GM21390 (cell line): ENCODE data around the gene PDCD4.

Experiments used
- ATAC-seq: cut with Tn5 transposase; IDR thresholded peaks from one replicate; pipeline ENCODE4 v1.9.1; 2021; ENCODE audit not compliant: unreplicated experiment

PDCD4 gene

GRCh38 chr10:110871298-110872084 lies at the start of gene PDCD4:
Gene PDCD4 (plus strand): TSS chr10:110871928. CDS start chr10:110876028, 4,100 bp downstream.
- ATAC-seq: peak; percentile 70

DNA sequence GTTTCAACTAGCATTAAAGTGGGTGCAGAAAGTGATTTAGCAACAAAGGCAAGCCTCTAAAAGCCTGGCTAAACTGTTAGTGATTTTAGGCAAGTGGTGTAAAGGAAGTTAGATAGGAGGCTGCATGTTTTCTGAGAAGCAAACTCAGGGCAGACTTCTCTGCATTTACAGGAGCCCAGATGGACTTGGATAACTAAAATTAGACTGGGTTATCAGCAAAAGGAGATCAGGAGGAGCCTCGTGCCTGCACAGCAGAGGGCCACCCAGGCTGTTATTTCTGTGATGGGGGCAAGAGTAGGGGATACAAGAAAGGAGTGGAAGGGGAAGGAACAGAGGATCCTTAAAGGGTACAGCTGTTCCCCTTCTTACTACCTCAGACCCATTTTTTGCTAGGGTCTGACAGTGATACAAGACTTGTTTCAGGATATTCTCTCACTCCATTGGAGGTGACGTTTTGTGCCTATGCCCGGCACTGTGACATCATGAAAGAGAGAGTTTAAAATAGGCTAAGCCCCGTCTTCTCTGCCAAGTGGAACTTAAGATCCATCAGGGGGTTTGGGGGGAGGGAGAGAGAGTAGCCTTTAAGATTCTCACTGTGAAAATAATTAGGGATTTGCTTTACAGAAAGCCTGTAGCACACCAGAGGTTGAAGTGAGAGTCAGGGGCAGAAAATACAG lies 49.6 kb upstream of the PDCD4 start:
- ATAC-seq: no peak

DNA sequence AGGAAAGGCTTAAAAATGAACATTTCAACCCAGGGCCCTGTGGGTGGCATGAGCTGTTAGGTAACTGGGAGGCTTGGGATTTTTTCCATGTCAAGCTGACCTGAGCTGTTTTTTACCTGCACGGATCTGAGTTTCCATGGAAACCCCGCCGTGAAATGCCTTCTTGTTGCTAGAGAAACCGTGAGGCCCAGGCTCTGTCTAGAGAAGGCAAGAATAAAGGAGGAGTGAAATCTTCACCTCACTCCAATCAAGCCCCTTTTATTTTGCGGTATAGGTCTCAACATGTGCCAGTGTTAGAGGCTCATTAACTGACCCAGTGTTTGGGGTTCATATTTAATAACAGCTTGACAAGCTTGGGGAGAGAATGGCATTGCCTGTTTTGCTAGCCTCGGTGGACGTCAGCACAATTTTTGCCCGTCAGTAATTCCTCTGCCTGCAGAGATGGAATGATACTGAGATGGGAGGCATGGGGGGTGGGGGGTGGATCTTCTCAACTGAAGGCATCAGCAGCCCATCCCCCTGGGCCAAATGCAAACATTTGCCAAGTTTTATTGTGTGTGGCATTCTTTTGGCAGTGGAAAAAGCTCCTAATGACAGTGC lies 48.9 kb upstream of the PDCD4 start:
- ATAC-seq: no peak

GRCh38 chr10:110824152-110824441 lies 47.6 kb upstream of the PDCD4 start:
- ATAC-seq: no peak

- ATAC-seq: no peak
Measured at GRCh38 chr10:110824660-110825059, 47.1 kb upstream of the PDCD4 start.

DNA sequence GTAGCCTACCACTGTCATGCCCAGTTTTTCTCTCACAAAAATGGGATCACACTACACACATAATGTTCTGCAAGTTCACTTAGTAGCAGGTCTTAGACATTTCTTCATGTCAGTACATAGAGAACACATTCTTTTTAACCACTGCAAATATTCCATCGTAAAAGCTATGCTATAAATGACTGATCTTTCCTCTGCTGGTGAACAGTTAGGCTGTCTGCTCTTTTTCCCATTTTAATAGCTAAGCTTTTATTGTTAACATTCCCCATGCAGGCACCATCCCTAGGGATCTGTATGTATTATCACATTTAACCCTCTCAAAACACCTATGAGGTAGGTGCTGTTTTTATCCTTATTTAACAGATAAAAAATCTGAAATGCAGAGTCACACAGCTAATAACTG lies 46.2 kb upstream of the PDCD4 start:
- ATAC-seq: no peak

DNA sequence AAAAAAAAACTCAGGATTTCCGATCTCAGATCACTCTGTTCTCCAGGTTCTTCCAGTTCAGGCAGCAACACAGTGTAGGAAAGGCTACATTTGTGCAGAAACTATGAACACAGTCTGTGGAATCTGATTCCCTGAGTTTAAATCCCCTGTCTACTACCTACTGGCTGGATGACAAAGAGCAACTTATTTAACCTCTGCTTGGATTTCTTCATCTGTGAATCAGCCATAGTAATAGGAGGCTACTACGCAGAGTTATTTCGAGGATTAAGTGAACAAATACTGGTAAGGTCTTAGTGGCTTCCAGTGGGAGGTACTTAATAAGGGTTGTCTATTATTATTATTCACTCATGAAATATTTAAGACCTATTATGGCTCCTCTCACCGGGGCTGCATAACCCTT lies 44.3 kb upstream of the PDCD4 start:
- ATAC-seq: no peak

- ATAC-seq: no peak
Measured at GRCh38 chr10:110827875-110828274, 43.9 kb upstream of the PDCD4 start.

DNA sequence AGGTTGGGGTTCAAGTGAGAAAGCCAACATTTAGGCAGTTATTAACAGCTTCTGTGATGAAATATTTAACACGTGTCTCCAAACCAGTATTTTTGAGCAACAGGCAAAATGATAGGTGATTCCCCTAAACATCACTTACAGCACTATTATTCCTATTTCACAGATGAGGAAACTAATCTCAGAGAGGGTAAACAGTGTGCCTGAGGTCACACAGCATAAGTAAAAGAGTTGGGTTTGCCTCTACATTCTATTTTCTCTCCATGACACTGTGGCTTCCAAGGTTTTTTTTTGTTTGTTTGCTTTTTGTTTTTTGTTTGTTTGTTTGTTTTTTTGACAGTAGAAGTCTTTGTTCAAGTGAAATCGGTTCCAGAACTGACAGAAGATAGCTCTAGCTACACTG lies 43.2 kb upstream of the PDCD4 start:
- ATAC-seq: no peak

GRCh38 chr10:110829721-110830410 lies 41.9 kb upstream of the PDCD4 start:
- ATAC-seq: no peak

DNA sequence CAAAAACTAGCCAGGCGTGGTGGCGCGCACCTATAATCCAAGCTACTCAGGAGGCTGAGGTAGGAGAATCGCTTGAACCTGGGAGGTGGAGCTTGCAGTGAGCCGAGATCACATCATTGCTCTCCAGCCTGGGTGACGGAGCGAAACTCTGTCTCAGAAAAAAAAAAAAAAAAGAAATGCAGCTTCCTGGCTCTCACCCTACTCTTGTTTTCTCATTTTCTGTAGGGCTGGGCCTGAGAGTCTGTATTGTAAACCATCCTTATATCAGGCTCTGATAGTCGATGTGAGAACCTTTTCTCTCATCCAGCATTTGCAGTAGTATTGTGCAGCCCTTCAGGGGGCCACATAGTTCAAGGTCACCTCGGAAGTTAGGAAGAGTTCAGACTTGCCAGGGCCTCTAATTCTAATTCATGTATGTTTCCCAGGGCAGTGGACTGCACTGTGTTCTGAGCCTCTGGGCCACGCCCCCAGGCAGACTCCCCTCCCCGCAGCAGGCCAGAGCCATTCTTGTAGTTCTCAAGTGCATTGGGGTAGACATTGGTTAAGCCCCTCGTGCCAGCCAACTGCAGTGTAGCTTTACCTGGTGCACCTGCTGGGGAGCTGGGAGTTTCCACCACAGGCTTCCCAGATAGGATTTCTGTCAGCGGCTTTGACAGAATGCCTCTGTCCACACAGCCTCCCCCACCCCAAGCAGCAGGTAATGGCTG lies 38.3 kb upstream of the PDCD4 start:
- no peak for ATAC-seq

GRCh38 chr10:110833941-110834628 lies 37.6 kb upstream of the PDCD4 start:
- ATAC-seq: no peak

- ATAC-seq: no peak
Measured at GRCh38 chr10:110834629-110835301, 37.0 kb upstream of the PDCD4 start.

DNA sequence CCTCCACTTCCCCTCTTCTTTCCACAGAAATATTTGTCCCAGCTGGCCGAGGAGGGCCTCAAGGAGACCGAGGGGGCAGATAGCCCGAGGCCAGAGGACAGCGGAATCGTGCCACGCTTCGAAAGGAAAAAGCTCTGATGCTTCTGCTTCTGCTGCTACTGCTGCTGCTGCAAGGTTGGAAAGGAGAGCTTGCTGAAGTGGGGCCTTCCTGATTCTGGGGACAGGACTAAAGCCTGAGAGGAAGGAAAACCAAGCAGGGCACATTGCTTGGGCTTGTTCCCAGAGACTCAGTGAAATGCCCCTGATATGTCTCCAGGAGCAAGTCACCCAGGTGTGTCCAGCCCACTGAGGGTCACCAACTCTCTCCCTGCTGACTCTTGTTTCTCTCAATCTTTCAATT lies 35.9 kb upstream of the PDCD4 start:
- ATAC-seq: no peak

DNA sequence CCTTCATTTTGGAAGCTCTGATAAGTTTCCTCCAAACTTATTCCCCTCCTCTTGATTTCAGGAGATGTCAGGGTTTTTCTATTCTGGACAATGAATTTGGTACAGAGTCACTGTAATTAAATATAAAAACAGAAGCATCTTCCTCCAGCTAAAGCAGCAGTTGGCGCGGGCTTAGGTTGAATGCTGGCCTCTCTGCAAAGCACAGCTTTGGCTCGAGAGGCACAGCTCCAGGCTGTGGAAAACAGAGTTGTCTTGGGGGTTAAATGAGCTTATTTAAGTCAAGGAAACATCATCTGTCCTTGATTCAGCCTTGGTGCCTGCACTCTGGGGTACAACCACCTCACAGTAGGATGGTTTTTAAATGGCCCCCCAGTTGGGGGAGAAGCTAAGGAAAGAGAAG lies 35.0 kb upstream of the PDCD4 start:
- no peak for ATAC-seq

GRCh38 chr10:110837418-110838171 lies 34.1 kb upstream of the PDCD4 start:
- ATAC-seq: no peak

- ATAC-seq: no peak
Measured at GRCh38 chr10:110840225-110840922, 31.4 kb upstream of the PDCD4 start.

DNA sequence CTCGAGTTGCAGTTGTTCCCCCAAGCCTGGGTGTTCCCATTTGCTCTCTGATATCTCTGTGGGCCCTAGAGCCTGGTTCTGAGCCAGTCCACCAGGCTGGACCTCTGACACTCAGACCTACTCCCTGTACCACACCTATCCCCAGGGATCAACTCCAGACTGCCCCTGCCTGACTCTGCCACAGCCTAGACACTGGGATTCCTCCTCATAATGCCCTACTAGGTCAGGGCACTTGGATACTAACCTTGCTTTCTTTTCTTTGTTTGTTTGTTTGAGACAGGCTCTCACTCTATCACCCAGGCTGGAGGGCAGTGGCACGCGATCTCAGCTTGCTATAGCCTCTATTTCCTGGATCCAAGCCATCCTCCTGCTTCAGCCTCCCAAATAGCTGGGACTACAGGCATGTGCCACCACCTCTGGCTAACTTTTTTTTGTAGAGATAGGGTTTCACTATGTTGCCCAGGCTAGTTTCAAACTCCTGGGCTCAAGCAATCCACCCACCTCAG lies 30.8 kb upstream of the PDCD4 start:
- no peak for ATAC-seq
